ENCODE measurements around the gene GORASP1.

DNA sequence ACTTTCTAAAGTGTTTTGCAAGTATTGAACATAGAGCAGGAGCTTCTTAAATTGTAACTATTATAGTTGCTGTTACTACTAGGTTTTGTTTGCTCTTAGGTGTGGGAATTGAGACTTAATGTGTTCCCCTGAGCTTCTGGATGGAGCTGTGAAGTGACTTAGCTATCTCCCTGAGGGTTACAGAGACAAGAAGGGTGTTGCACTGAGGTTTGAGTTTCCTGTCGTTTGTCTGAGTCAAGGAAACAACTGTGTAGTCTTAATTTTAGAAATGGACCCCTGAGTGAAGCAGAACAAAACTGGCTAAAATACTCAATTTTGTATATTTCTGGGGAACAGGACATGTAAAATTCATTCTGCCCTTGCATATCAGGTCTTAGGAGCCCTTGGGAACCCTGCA, 20.5 kb upstream of the GORASP1 start:
- TF ChIP-seq POLR2A (IDR thresholded peaks at IDR 0.05; ENCODE audit: low read depth, low read length): no peak
- no peak for TF ChIP-seq POLR2AphosphoS5 (IDR thresholded peaks at IDR 0.05; ENCODE audit: low read depth, low read length)
- no peak for TF ChIP-seq TAF1 (IDR thresholded peaks at IDR 0.05; ENCODE audit: borderline replicate concordance, low read depth, low read length)
